ENCODE measurements around the gene ADAMTS2.

Gene ADAMTS2

GRCh38 chr5:179280095-179280490, 65.2 kb downstream of the ADAMTS2 start:
- TF ChIP-seq CTCF (conservative IDR thresholded peaks at IDR 0.05), result no peak
- H3K27ac ChIP-seq, result no peak overlapping the region

DNA sequence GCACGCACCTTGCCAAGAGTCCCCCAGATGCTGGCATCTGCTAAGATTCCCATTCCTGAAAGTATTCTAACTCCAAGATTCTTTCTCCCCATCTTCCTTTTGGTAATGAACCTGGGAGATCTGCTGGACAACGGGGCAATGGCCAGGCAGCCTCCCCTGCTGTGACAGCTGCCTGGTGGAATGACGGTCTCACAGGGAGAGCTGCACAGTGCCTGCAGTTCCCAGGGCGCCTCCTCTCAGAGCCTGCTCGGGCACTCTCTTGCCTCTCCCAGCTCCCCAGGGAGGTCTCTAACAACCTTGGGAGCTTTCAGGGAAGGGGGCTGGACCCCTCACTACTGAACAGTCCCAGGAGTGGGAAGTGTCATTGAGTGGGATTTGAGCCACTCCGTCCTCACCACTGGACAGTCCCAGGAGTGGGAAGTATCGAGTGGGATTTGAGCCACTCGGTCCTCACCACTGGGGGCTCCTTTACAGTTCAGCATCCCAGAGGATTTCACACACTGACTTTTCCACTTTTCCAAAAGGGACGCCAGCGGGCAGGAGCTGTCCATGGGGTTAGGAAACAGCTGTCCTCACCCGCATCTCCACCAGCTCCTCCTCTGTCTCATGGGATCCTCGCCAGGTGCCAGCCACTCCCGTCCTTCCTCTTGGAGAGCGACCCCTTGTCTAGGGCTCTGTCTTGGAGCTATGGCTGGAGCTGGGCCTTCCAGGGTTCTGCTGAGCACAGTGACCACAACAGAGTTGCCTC, 65.7 kb downstream of the ADAMTS2 start:
- no peak overlapping the region for H3K27ac ChIP-seq
- no peak for TF ChIP-seq CTCF (conservative IDR thresholded peaks at IDR 0.05)

- no peak overlapping the region for H3K27ac ChIP-seq
- TF ChIP-seq CTCF (conservative IDR thresholded peaks at IDR 0.05), result no peak
Observed at GRCh38 chr5:179278546-179278945, 66.7 kb downstream of the ADAMTS2 start.

GRCh38 chr5:179278119-179278518, 67.1 kb downstream of the ADAMTS2 start:
- H3K27ac ChIP-seq, result no peak overlapping the region
- no peak for TF ChIP-seq CTCF (conservative IDR thresholded peaks at IDR 0.05)

- TF ChIP-seq CTCF (conservative IDR thresholded peaks at IDR 0.05), result 0 out of 2 replicates have a peak, but pooled peaks have one; percentile 8
- H3K27ac ChIP-seq, result no peak overlapping the region
Observed at GRCh38 chr5:179276838-179277395, 68.3 kb downstream of the ADAMTS2 start.

GRCh38 chr5:179275941-179276837, 69.1 kb downstream of the ADAMTS2 start:
- H3K27ac ChIP-seq, result no peak overlapping the region
- no peak for TF ChIP-seq CTCF (conservative IDR thresholded peaks at IDR 0.05)

- no peak overlapping the region for H3K27ac ChIP-seq
- no peak for TF ChIP-seq CTCF (conservative IDR thresholded peaks at IDR 0.05)
Observed at GRCh38 chr5:179275381-179275878, 69.8 kb downstream of the ADAMTS2 start.

Measured in VCaP (cell line).